Pericardium fibroblast (primary cell): ENCODE data around the gene TMEM212. TPM values are rescaled to one million over a fixed set of nuclear protein-coding genes. Genes with fewer than 3 reads are reported as not detected.

ENCODE experiments used
- total RNA-seq: library from RNA; depleted of rRNA; stranded (reverse); fragments of >200 nt; gene quantifications from 2 replicates; pipeline ENCODE4 v1.2.3, GENCODE V29; 2015

TMEM212 gene
- total RNA-seq: not detected in 2 replicates

DNA sequence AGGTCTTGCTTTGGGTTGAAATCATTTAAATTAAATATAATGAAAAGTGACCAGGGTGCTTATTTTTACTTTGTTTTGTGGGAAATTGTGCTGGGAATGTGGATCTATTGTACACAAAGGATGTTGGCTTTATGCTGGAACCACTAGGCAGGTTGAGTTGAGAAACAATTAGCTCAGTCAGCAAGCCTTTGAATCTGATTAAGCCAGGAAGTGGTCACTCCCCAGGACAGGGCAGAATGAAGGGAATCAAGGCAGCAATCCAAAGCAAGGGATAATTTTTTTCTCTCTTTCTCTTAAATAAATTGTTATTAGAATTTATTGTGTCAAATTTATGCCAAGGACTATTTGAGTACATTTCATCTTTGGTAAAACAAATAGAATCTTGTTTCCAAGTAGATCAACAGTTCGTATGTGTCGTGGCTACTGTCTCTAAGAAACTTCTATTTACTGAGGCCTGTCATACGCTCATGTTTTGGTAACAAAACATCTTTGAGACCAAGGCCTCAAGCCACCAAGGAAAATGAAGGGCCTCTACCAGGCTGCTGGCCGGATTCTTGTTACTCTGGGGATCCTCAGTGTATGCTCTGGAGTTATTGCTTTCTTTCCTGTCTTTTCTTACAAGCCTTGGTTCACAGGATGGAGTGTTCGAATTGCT lies at the start of gene TMEM212:
TMEM212 (plus strand) TSS at position 486 of the 655 bp plus-strand sequence; CDS start at position 521, 35 bp downstream.

DNA sequence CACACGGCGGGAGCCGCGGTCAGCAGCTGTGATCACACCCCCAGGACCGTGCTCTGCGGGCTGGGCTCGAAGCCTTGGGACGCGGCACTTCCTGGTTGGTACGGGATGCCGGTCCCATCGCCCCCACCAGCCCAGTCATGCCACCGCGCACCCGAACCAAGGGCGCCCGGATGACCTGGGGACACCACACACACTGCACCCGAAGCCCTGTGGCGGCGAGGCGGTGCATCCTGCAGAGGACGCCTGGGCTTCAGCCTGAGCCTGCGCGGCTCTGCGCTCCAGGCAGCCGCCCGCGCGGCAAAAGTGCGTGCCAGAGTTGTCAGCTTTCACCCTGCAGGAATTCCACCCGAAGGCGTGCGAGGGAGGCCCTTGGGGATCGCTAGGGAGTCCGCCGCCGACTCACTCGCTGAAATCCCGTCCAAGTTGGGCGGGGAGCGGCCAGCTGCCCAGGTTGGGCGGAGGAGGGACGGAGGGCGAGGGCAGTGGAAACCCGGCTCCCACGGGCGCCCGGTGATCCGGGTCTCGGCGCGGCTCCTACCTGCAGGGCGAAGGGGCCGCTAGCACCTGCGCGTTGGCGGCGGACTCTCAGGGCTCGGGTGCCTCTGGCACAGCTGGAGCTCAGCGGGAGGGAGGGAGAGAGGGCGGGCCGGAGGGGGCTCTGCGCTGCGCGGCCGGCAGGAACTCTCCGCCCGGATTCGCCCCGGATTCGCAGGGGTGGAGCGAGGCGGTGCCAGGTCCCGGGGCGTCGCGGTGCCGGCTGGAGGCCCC lies 33.1 kb upstream of the TMEM212 start, which contains the start of gene PLD1:
PLD1 (minus strand) TSS at position 623 of the 768 bp plus-strand sequence. CDS start 72,432 bp downstream, outside the sequence.

Other genes starting within 250 kb of the TMEM212 start
- gene PLD1, start 32.9 kb upstream of the TMEM212 start, total RNA-seq: 9.5 and 16.8 TPM in 2 replicates
- gene FNDC3B, start 196.2 kb downstream of the TMEM212 start, total RNA-seq: 71.4 and 71.8 TPM in 2 replicates